Vagina (tissue), 2 donors: Measurements from ENCODE around the gene SLC39A1. TPM values are rescaled to one million over a fixed set of nuclear protein-coding genes. Genes with fewer than 3 reads are reported as not detected.

Experiments
- DNase-seq, 2 donors: peaks; one replicate each; pipeline ENCODE4 v3.0.0-alpha.2; 2017; ENCODE audit errors: extremely low spot score in 2 of 2
- H3K27ac ChIP-seq: fragments of 200-600 bp; sonication (generic); one replicate; pipeline ENCODE4 v1.5.1; 2019
- H3K27me3 ChIP-seq: fragments of 200-600 bp; sonication (generic); one replicate; pipeline ENCODE4 v1.5.1; 2019
- H3K36me3 ChIP-seq, 2 donors: fragments of 200-600 bp; sonication (generic); one replicate each; pipeline ENCODE4 v1.5.1; 2017 to 2019
- H3K4me1 ChIP-seq: fragments of 200-600 bp; sonication (generic); one replicate; pipeline ENCODE4 v1.5.1; 2019
- H3K4me3 ChIP-seq, 2 donors: fragments of 200-600 bp; sonication (generic); 1 replicate in 1 of 2; 2 replicates in 1 of 2; pipeline ENCODE4 v1.5.1; 2016 to 2019
- H3K9me3 ChIP-seq: fragments of 200-600 bp; sonication (generic); one replicate; pipeline ENCODE4 v1.5.1; 2019
- CTCF ChIP-seq, 3 experiments: fragments of 450-650 bp in 2 of 3; fragments of 200-600 bp in 1 of 3; sonication (generic) in 1 of 3; IDR thresholded peaks; one replicate each; pipeline ENCODE4 v1.5.1; 2017 to 2019; ENCODE audit warnings: antibody characterized with exemption in 3 of 3, mild to moderate bottlenecking in 2 of 3, moderate library complexity in 2 of 3
- POLR2A ChIP-seq, 2 donors: fragments of 450-650 bp; IDR thresholded peaks; one replicate each; pipeline ENCODE4 v1.6.1; 2017; ENCODE audit warnings: antibody characterized with exemption in 2 of 2, mild to moderate bottlenecking in 2 of 2, moderate library complexity in 2 of 2
- POLR2AphosphoS5 ChIP-seq, 2 donors: sonication (generic); formaldehyde crosslinking; IDR thresholded peaks; one replicate each; pipeline ENCODE4 v1.9.0; 2017; ENCODE audit warnings: antibody characterized with exemption in 2 of 2, mild to moderate bottlenecking in 2 of 2, low read depth in 1 of 2; ENCODE audit not compliant: insufficient read depth in 1 of 2
- intact Hi-C: fragments of 100-400 bp; cut with DNase I; formaldehyde crosslinking; loops from one replicate; pipeline ENCODE4 v1.15.1; 2023
- total RNA-seq: library from RNA; depleted of rRNA; stranded (reverse); fragments of >200 nt; gene quantifications from one replicate; pipeline ENCODE4 v1.2.3, GENCODE V29; 2016

SLC39A1 gene
- total RNA-seq, 1 donor from 2014 or later, result 77.8 TPM

DNA sequence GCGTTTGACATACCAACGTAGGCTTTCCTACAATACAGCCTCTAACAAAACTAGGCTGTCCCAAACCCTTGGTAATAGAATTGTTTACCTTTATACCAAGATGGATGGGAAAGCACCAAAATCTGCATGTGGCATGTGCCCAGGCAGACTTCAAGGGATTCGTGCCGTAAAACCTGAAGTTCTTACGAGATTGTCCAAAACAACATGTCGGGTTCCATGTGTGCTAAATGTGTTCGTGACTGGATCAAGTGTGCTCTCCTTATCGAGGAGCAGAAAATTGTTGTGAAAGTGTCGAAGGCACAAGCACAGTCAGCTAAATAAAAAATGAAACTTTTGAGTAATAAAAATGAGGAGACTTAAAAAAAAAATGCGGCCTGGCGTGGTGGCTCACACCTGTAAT, 32.3 kb upstream of the SLC39A1 start:
- H3K4me3 ChIP-seq, result no peak overlapping the region
- H3K9me3 ChIP-seq, result no peaks in the 10 kb centered on the region
- no peak for DNase-seq
- H3K36me3 ChIP-seq, result peaks cover 0 to 34% of the 10 kb centered on the region in 2 donors
- peaks cover 22% of the 10 kb centered on the region for H3K4me1 ChIP-seq
- intact Hi-C loops, result no loop called here
- TF ChIP-seq POLR2AphosphoS5 (IDR thresholded peaks at IDR 0.05; ENCODE audit: insufficient read depth in 1 of 2, low read depth in 1 of 2), result no peak
- TF ChIP-seq CTCF (IDR thresholded peaks at IDR 0.05), result no peak
- no peak for TF ChIP-seq POLR2A (IDR thresholded peaks at IDR 0.05)
- no peak overlapping the region for H3K27ac ChIP-seq
- H3K27me3 ChIP-seq, result no peaks in the 10 kb centered on the region

GRCh38 chr1:153995202-153995601, 31.9 kb upstream of the SLC39A1 start:
- intact Hi-C loops, result no loop called here

GRCh38 chr1:153991806-153992205, 28.5 kb upstream of the SLC39A1 start:
- peak overlapping the region; percentile 92 for H3K4me3 ChIP-seq
- peaks cover 27% of the 10 kb centered on the region for H3K4me1 ChIP-seq
- intact Hi-C loops, result no loop called here
- no peaks in the 10 kb centered on the region for H3K27me3 ChIP-seq
- H3K36me3 ChIP-seq, result peaks cover 0 to 34% of the 10 kb centered on the region in 2 donors
- H3K27ac ChIP-seq, result peak overlapping the region; percentile 93
- TF ChIP-seq POLR2AphosphoS5 (IDR thresholded peaks at IDR 0.05; ENCODE audit: insufficient read depth in 1 of 2, low read depth in 1 of 2) (no peak), POLR2A (IDR thresholded peaks at IDR 0.05) (no peak), CTCF (IDR thresholded peaks at IDR 0.05) (no peak)
- no peaks in the 10 kb centered on the region for H3K9me3 ChIP-seq
- DNase-seq, result no peak

More at GRCh38 chr1:153995202-153995601, 31.9 kb upstream of the SLC39A1 start:
- H3K9me3 ChIP-seq, result no peaks in the 10 kb centered on the region
- no peak for DNase-seq
- H3K27ac ChIP-seq, result no peak overlapping the region
- H3K4me3 ChIP-seq, result no peak overlapping the region
- TF ChIP-seq POLR2AphosphoS5 (IDR thresholded peaks at IDR 0.05; ENCODE audit: insufficient read depth in 1 of 2, low read depth in 1 of 2) (no peak), CTCF (IDR thresholded peaks at IDR 0.05) (no peak), POLR2A (IDR thresholded peaks at IDR 0.05) (no peak)
- H3K4me1 ChIP-seq, result peaks cover 23% of the 10 kb centered on the region
- H3K36me3 ChIP-seq, result peaks cover 0 to 34% of the 10 kb centered on the region in 2 donors
- H3K27me3 ChIP-seq, result no peaks in the 10 kb centered on the region

DNA sequence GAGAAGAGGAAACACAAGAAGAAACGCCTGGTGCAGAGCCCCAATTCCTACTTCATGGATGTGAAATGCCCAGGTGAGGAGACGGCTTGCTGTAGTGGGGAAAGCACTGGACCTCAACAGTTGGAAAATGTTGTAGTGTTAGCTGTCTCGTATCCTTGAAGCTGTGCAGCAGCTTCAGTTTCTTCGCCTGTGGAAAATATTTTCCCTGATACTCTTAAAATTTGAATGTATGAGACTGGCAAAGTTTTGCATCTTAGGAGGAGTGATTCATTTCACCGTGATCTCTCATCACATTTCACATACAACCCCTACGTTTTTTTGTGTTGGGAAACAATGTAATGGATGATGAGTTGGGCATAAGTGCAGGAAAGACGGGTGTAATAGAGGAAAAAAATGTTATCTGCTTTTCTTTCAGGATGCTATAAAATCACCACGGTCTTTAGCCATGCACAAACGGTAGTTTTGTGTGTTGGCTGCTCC, 27.9 kb upstream of the SLC39A1 start:
- H3K9me3 ChIP-seq, result no peaks in the 10 kb centered on the region
- DNase-seq, result no peak
- H3K27me3 ChIP-seq, result no peaks in the 10 kb centered on the region
- peak overlapping the region; percentile 92 for H3K4me3 ChIP-seq
- H3K36me3 ChIP-seq, result peaks cover 0 to 34% of the 10 kb centered on the region in 2 donors
- intact Hi-C loops, result no loop called here
- TF ChIP-seq CTCF (IDR thresholded peaks at IDR 0.05), result no peak
- no peak for TF ChIP-seq POLR2A (IDR thresholded peaks at IDR 0.05)
- no peak for TF ChIP-seq POLR2AphosphoS5 (IDR thresholded peaks at IDR 0.05; ENCODE audit: insufficient read depth in 1 of 2, low read depth in 1 of 2)
- peaks cover 27% of the 10 kb centered on the region for H3K4me1 ChIP-seq
- H3K27ac ChIP-seq, result peak overlapping the region; percentile 93

DNA sequence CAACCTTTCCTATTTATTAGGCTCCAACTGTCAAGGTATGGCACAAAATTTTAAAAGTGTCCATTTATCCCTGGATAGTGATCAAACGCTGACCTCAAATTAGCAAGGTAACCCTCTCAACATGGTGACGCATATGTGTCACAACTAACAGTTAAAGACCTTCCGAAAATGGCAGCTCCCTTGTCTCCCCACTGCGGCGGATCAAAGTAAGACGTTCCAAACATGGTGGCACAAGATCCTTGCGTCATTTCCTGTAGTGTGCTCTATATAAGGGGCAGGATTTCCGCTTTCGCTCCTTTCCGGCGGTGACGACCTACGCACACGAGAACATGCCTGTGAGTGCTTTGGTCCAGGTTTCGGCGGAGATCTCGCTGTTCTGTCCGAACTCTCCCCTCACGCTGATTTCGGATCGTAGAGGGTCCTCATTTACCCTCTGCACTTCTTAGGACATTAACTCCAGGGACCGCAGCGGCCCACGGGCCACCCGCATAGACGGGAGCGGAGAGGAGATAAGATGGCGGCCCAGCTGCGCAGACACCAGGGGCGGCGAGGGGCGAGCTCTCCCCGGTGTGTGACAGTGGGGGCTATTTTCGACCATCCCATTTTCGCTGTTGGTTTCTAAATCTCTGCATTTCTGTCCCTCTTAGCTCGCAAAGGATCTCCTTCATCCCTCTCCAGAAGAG, 27.3 kb upstream of the SLC39A1 start, which contains the start of gene RPS27:
TSS of gene RPS27 (plus strand) at position 295 of the 683 bp plus-strand sequence. CDS start at position 330, 35 bp downstream.
- no peaks in the 10 kb centered on the region for H3K27me3 ChIP-seq
- peaks cover 28% of the 10 kb centered on the region for H3K4me1 ChIP-seq
- intact Hi-C loops, result no loop called here
- peaks cover 0 to 34% of the 10 kb centered on the region in 2 donors for H3K36me3 ChIP-seq
- peak within 1 kb of the TSS; percentile 92 for H3K4me3 ChIP-seq
- peak in 1 of 2 donors; percentile 96 for DNase-seq
- TF ChIP-seq POLR2A (IDR thresholded peaks at IDR 0.05), result peak in 1 of 2 donors; percentile 93
- TF ChIP-seq CTCF (IDR thresholded peaks at IDR 0.05), result no peak
- TF ChIP-seq POLR2AphosphoS5 (IDR thresholded peaks at IDR 0.05; ENCODE audit: insufficient read depth in 1 of 2, low read depth in 1 of 2), result peak; percentile 100
- H3K9me3 ChIP-seq, result no peaks in the 10 kb centered on the region
- H3K27ac ChIP-seq, result peak within 1 kb of the TSS; percentile 93
